H9 (cell line): ENCODE data around the gene CSNK1G1. TPM values are rescaled to one million over a fixed set of nuclear protein-coding genes. Genes with fewer than 3 reads are reported as not detected.
"Not testable (repeated sequence)": the region's sequence is repeated elsewhere in the genome, so short reads cannot be mapped to it uniquely, and the experiment has no call there.

Experiments
- DNase-seq: peaks from one replicate; pipeline ENCODE4 v3.0.0-alpha.2; 2017
- H2AFZ ChIP-seq: one replicate; pipeline ENCODE4 v1.6.1; 2013; ENCODE audit warnings: mild to moderate bottlenecking, low read length, control low read depth, moderate library complexity
- H2AK5ac ChIP-seq: 2 replicates; pipeline ENCODE4 v1.6.1; 2013; ENCODE audit warnings: low read length, control low read depth, mixed read lengths; ENCODE audit not compliant: insufficient read length
- H2BK120ac ChIP-seq: one replicate; pipeline ENCODE4 v1.6.1; 2013; ENCODE audit warnings: low read depth, mild to moderate bottlenecking, low read length, control low read depth, inconsistent platforms; ENCODE audit not compliant: poor library complexity, severe bottlenecking
- H2BK12ac ChIP-seq: 2 replicates; pipeline ENCODE4 v1.6.1; 2013; ENCODE audit warnings: low read length, control low read depth, mixed read lengths, low read depth; ENCODE audit not compliant: insufficient read length
- H2BK15ac ChIP-seq: 2 replicates; pipeline ENCODE4 v1.6.1; 2013; ENCODE audit warnings: low read depth, low read length, control low read depth
- H2BK20ac ChIP-seq: one replicate; pipeline ENCODE4 v1.6.1; 2013; ENCODE audit warnings: low read depth, mild to moderate bottlenecking, low read length, control low read depth, inconsistent platforms; ENCODE audit not compliant: poor library complexity, severe bottlenecking
- H2BK5ac ChIP-seq: 2 replicates; pipeline ENCODE4 v1.6.1; 2013; ENCODE audit warnings: low read length, control low read depth, mixed read lengths; ENCODE audit not compliant: insufficient read length
- H3K14ac ChIP-seq: 2 replicates; pipeline ENCODE4 v1.6.1; 2013; ENCODE audit warnings: low read length, control low read depth; ENCODE audit not compliant: insufficient read depth
- H3K18ac ChIP-seq: 2 replicates; pipeline ENCODE4 v1.6.1; 2013; ENCODE audit warnings: low read depth, mild to moderate bottlenecking, mixed read lengths, low read length, control low read depth; ENCODE audit not compliant: insufficient read length
- H3K23ac ChIP-seq: 2 replicates; pipeline ENCODE4 v1.6.1; 2013; ENCODE audit warnings: low read length, control low read depth, mixed read lengths, low read depth; ENCODE audit not compliant: insufficient read length
- H3K23me2 ChIP-seq: 2 replicates; pipeline ENCODE4 v1.6.1; 2013; ENCODE audit warnings: low read depth, mild to moderate bottlenecking, mixed read lengths, low read length, control low read depth; ENCODE audit not compliant: insufficient read length, poor library complexity, severe bottlenecking
- H3K27ac ChIP-seq: 2 replicates; pipeline ENCODE4 v1.5.1; 2013; ENCODE audit warnings: low read length, control low read depth, mixed read lengths, low read depth; ENCODE audit not compliant: insufficient read length
- H3K27me3 ChIP-seq: 2 replicates; pipeline ENCODE4 v1.6.1; 2013; ENCODE audit warnings: low read length, control low read depth, inconsistent platforms; ENCODE audit not compliant: insufficient read depth
- H3K4ac ChIP-seq: 2 replicates; pipeline ENCODE4 v1.6.1; 2013; ENCODE audit warnings: low read depth, mild to moderate bottlenecking, control low read depth, inconsistent platforms, low read length, moderate library complexity
- H3K4me1 ChIP-seq: 2 replicates; pipeline ENCODE4 v1.6.1; 2013; ENCODE audit warnings: low read length, control low read depth, inconsistent platforms; ENCODE audit not compliant: insufficient read depth
- H3K4me2 ChIP-seq: 2 replicates; pipeline ENCODE4 v1.6.1; 2013; ENCODE audit warnings: low read length, control low read depth, mixed read lengths; ENCODE audit not compliant: insufficient read length, insufficient read depth
- H3K56ac ChIP-seq: 2 replicates; pipeline ENCODE4 v1.6.1; 2013; ENCODE audit warnings: low read depth, mild to moderate bottlenecking, mixed read lengths, low read length, control low read depth; ENCODE audit not compliant: insufficient read length
- H3K79me1 ChIP-seq: 2 replicates; pipeline ENCODE4 v1.6.1; 2013; ENCODE audit warnings: low read depth, mild to moderate bottlenecking, moderate library complexity, low read length, control low read depth, inconsistent platforms; ENCODE audit not compliant: insufficient read depth, poor library complexity, severe bottlenecking
- H3K79me2 ChIP-seq: 2 replicates; pipeline ENCODE4 v1.6.1; 2013; ENCODE audit warnings: low read length, control low read depth, inconsistent platforms; ENCODE audit not compliant: insufficient read depth
- H3K9ac ChIP-seq: 2 replicates; pipeline ENCODE4 v1.6.1; 2013; ENCODE audit warnings: low read length, control low read depth, mixed read lengths; ENCODE audit not compliant: insufficient read length; ENCODE audit errors: extremely low read depth
- H3K9me3 ChIP-seq: one replicate; pipeline ENCODE4 v1.6.1; 2013; ENCODE audit warnings: low read depth, low read length, inconsistent platforms; ENCODE audit not compliant: control insufficient read depth
- H3T11ph ChIP-seq: one replicate; pipeline ENCODE4 v1.6.1; 2013; ENCODE audit warnings: mild to moderate bottlenecking, low read length, control low read depth, inconsistent platforms
- H4K20me1 ChIP-seq: one replicate; pipeline ENCODE4 v1.6.1; 2013; ENCODE audit not compliant: control insufficient read depth, insufficient read length, insufficient read depth
- H4K5ac ChIP-seq: 2 replicates; pipeline ENCODE4 v1.6.1; 2013; ENCODE audit warnings: low read depth, mild to moderate bottlenecking, mixed read lengths, low read length, control low read depth; ENCODE audit not compliant: insufficient read length
- H4K8ac ChIP-seq: replicated peaks from 2 replicates; pipeline ENCODE4 v1.6.1; 2013; ENCODE audit warnings: low read length, control low read depth, mixed read lengths, low read depth; ENCODE audit not compliant: insufficient read length
- H4K91ac ChIP-seq: 2 replicates; pipeline ENCODE4 v1.6.1; 2013; ENCODE audit warnings: low read depth, mild to moderate bottlenecking, moderate library complexity, mixed read lengths, low read length, control low read depth; ENCODE audit not compliant: insufficient read length
- H3K27ac Mint-ChIP-seq, 3 experiments: 2 replicates in 2 of 3; 3 replicates in 1 of 3; pipeline ENCODE4 v1.8.0; 2020 to 2021; ENCODE audit warnings: mixed read lengths in 3 of 3, mild to moderate bottlenecking in 1 of 3, moderate library complexity in 1 of 3
- H3K27me3 Mint-ChIP-seq: 2 replicates; pipeline ENCODE4 v1.8.0; 2021; ENCODE audit warnings: low read depth, mild to moderate bottlenecking, moderate library complexity, mixed read lengths
- H3K36me3 Mint-ChIP-seq, 3 experiments: 2 replicates in 2 of 3; 3 replicates in 1 of 3; pipeline ENCODE4 v1.8.0; 2020 to 2021; ENCODE audit warnings: low read depth in 3 of 3, mixed read lengths in 3 of 3; ENCODE audit not compliant: insufficient read depth in 1 of 3
- H3K4me1 Mint-ChIP-seq, 2 experiments: 2 replicates each; pipeline ENCODE4 v1.8.0; 2020; ENCODE audit warnings: mixed read lengths in 2 of 2
- H3K4me3 Mint-ChIP-seq, 2 experiments: 2 replicates in 1 of 2; 3 replicates in 1 of 2; pipeline ENCODE4 v1.8.0; 2020 to 2021; ENCODE audit warnings: mild to moderate bottlenecking in 2 of 2, mixed read lengths in 2 of 2, moderate library complexity in 1 of 2
- H3K9me3 Mint-ChIP-seq, 2 experiments: 2 replicates in 1 of 2; 3 replicates in 1 of 2; pipeline ENCODE4 v1.8.0; 2020; ENCODE audit warnings: mild to moderate bottlenecking in 2 of 2, mixed read lengths in 2 of 2, moderate library complexity in 1 of 2
- CTCF ChIP-seq: fragments of 200-600 bp; sonication (generic); conservative IDR thresholded peaks from 3 replicates; pipeline ENCODE4 v1.8.0; 2021; ENCODE audit warnings: antibody characterized with exemption, mild to moderate bottlenecking
- WGBS: extraction: QIAGEN DNeasy Blood & Tissue Kit; methylation state at CpG from one replicate; pipeline ENCODE4 v1.1.7; 2013; ENCODE audit warnings: missing lambda C conversion rate, low lambda C conversion rate, mixed read lengths; ENCODE audit not compliant: insufficient read length; ENCODE audit errors: extremely low coverage; 5-methylcytosine and 5-hydroxymethylcytosine counted together
- total RNA-seq: library from RNA; stranded (reverse); gene quantifications from 2 replicates; pipeline ENCODE4 v1.2.1, GENCODE V29; 2021

CSNK1G1 gene
- total RNA-seq, 1 experiment from 2014 or later = 17.1 TPM

GRCh38 chr15:64348455-64348854, 7.5 kb downstream of the CSNK1G1 start:
- no peak overlapping the region for H3K23ac ChIP-seq
- peaks cover 4% of the 10 kb centered on the region for H3K79me1 ChIP-seq
- H2BK5ac ChIP-seq = no peak overlapping the region
- no peaks in the 10 kb centered on the region; the same call in 1 of the 2 replicates for H3K79me2 ChIP-seq
- no peaks in the 10 kb centered on the region for H3K9me3 ChIP-seq
- H3K56ac ChIP-seq = no peak overlapping the region
- H3K4me2 ChIP-seq = no peak overlapping the region
- Mint-ChIP-seq H3K9me3 (no peaks in the 10 kb centered on the region), H3K27ac (no peak overlapping the region; a peak in 1 of 7 replicates), H3K4me3 (no peak overlapping the region), H3K4me1 (no peaks in the 10 kb centered on the region; a peak in 1 of 4 replicates), H3K36me3 (peaks cover 6 to 22% (median 20%) of the 10 kb centered on the region in 3 experiments), H3K27me3 (no peaks in the 10 kb centered on the region)
- H2AFZ ChIP-seq = no peak overlapping the region
- no peak overlapping the region for H3K27ac ChIP-seq
- no peak overlapping the region for H2BK12ac ChIP-seq
- H2BK120ac ChIP-seq = no peak overlapping the region
- H3K4ac ChIP-seq = no peak overlapping the region
- no peak overlapping the region for H2BK15ac ChIP-seq
- H4K91ac ChIP-seq = no peak overlapping the region
- TF ChIP-seq CTCF = no peak
- DNase-seq = no peak
- no peak overlapping the region for H3K9ac ChIP-seq
- H3K27me3 ChIP-seq = no peaks in the 10 kb centered on the region
- no peak overlapping the region for H3K14ac ChIP-seq
- no peaks in the 10 kb centered on the region for H4K20me1 ChIP-seq
- no peak overlapping the region for H4K8ac ChIP-seq
- H3K23me2 ChIP-seq = no peaks in the 10 kb centered on the region
- H2BK20ac ChIP-seq = no peak overlapping the region
- no peak overlapping the region for H4K5ac ChIP-seq
- WGBS = no CpG with 5 or more reads among the region's 1 CpG
- no peak overlapping the region for H2AK5ac ChIP-seq
- H3K4me1 ChIP-seq = no peaks in the 10 kb centered on the region
- no peak overlapping the region for H3K18ac ChIP-seq
- H3T11ph ChIP-seq = no peak overlapping the region

- not testable (repeated sequence) for H4K20me1 ChIP-seq, H3K4me1 ChIP-seq, H3K4me3 Mint-ChIP-seq, H2BK12ac ChIP-seq, H3K27me3 Mint-ChIP-seq, H4K91ac ChIP-seq, H3K79me1 ChIP-seq, H3K9ac ChIP-seq, H3K9me3 ChIP-seq, H3K4me2 ChIP-seq, H3K23ac ChIP-seq, H2AFZ ChIP-seq, H3K18ac ChIP-seq, H2AK5ac ChIP-seq, H3K27me3 ChIP-seq, H3K79me2 ChIP-seq, H2BK5ac ChIP-seq, H2BK120ac ChIP-seq, H2BK20ac ChIP-seq, H3K56ac ChIP-seq, H3T11ph ChIP-seq, H3K9me3 Mint-ChIP-seq, H2BK15ac ChIP-seq, H3K27ac Mint-ChIP-seq, H4K8ac ChIP-seq, H3K4ac ChIP-seq, H3K14ac ChIP-seq, H3K23me2 ChIP-seq, H3K27ac ChIP-seq, H4K5ac ChIP-seq, DNase-seq
- H3K36me3 Mint-ChIP-seq = peaks cover 6 to 31% (median 20%) of the 10 kb centered on the region in 3 experiments
- WGBS = 100% methylated on average over 1 of the region's 6 CpGs
- peaks cover 9 to 12% of the 10 kb centered on the region in 2 experiments for H3K4me1 Mint-ChIP-seq
Observed at GRCh38 chr15:64346242-64346641, 9.7 kb downstream of the CSNK1G1 start.
